GM19397 (cell line): Measurements from ENCODE around the gene MPV17.
"Not testable (repeated sequence)": the region's sequence is repeated elsewhere in the genome, so short reads cannot be mapped to it uniquely, and the experiment has no call there.

Experiments used
- ATAC-seq: cut with Tn5 transposase; IDR thresholded peaks from one replicate; pipeline ENCODE4 v1.9.1; 2021; ENCODE audit warnings: mild to moderate bottlenecking, moderate library complexity; ENCODE audit not compliant: unreplicated experiment

Gene MPV17

DNA sequence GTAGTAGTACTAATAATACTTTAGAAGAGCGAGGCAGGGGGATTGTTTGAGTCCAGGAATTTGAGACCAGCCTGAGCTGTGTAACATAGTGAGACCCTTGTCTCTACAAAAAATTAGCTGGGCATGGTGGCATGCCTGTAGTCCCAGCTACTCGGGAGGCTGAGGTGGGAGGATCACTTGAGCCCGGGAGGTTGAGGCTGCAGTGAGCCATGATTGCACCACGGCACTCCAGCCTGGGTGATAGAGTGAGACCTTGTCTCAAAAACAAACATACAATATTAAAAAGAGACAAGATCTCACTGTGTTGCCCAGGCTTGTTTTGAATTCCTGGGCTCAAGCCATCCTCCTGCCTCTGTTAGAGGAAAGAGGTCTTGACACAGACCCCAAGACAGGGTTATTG, 22.3 kb downstream of the MPV17 start:
- not testable (repeated sequence) for ATAC-seq

DNA sequence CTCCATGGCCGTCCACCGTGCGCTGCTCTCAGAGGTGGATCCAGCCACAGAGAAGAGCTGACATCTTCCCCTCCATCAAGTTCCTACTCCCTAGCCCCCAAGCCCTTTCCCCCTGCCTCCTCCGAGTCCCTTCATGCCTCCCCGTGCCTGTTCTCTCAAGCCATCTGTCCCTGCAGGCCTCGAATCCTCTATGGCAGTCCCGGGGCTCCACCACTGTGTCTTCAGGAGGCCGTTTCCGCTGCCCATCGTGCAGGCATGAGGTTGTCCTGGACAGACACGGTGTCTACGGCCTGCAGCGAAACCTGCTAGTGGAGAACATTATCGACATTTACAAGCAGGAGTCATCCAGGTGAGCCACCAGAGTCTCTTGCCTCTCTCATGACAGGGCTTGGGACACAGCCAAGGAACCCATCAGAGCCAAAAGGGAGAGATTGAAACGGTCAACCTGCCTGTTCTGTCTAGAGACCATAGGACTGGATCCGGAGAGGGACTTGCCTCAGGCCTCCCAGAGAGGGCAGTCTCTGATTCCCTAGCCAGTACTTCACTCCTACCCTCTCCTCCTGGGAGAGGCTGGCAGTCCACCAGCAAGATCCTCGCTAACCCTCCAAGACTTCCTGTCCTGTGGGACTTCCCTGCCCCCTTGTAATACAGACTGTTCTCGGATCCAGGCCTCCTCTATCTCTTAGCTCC, 24.4 kb downstream of the MPV17 start:
- ATAC-seq = no peak

DNA sequence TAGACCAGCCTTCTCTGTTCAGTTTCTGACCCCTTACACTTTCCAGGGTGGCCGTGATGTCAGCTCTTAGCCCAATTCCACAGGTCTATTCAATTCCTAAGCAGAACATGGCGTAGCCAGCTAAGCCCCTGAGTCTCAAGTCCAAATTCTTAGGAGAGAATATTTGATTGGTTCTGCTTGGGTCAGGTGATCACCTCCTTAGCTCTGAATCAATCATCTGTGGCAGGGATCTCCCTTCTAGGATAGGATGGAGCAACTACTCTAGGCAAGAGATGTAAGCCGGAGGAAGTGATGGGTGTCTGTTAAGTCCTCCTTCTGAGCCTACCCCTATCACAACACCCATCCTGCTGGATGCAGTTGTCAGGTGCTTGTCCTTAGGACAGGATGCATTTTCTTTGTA, 25.7 kb downstream of the MPV17 start:
- ATAC-seq = no peak

DNA sequence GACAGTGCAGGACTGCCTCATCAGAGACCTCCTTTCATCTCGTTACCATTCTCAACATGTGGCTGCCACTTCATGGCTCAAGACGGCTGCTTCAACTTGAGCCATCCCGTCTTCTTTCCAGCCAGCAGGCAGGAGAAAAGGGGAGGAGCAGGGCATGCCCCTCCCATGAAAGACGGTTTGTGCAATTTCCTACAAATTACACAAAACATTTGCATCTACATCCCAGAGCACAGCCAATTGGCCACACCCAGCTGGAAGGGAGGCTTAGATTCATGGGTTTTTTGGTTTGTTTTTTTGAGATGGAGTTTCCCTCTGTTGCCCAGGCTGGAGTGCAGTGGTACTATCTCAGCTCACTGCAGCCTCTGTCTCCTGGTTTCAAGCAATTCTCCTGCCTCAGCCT, 26.4 kb downstream of the MPV17 start:
- ATAC-seq = no peak

DNA sequence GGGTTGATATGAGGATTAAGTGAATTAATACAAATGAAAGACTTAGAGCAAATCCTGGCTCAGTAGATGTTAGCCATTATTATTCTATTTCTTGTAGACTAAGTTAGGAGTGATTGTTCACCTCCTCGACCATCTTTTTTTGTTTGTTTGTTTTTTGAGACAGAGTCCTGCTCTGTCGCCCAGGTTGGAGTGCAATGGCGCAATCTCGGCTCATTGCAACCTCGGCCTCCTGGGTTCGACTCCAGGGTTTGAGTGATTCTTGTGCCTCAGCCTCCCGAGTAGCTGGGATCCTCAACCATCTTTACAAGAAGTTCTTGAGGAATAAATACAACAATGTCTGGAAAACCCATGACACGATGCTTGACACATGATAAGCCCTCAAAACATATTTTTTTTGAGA, 28.0 kb downstream of the MPV17 start:
- no peak for ATAC-seq

DNA sequence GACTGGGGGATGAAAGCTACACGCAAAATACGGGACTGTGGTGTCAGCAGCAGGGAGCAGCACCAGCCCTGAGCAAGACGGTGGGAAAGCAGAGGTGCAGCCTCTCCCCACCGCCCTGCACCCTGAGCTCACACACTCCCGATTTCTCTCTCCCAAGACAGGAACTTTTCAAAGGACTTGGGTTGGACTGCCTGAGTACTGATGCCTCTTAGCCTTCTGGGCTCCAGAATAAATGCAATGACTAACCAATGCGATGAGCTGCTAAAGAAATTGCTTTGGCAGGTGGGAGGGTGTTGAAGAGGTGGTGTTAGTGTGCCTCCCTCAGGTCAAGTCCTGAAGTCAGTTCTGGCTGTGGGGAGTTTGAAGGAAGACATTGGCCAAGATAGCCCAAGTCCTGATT, 31.0 kb downstream of the MPV17 start:
- no peak for ATAC-seq

DNA sequence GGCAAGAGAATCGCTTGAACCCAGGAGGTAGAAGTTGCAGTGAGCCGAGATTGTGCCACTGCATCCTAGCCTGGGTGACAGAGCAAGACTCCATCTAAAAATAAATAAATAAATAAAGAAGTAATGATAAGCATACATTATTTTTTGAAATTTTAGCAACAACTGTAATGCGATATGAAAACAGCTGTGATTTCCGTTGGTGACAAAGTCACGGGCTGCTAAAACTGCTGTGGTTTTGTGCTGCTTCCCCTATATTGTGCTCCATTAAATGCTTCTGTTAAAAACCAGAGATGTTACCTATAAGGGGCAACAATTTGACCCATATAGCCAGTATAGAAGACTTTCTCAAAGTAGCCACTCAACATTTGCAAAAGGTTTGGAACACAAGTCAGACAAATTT, 32.3 kb downstream of the MPV17 start:
- no peak for ATAC-seq

DNA sequence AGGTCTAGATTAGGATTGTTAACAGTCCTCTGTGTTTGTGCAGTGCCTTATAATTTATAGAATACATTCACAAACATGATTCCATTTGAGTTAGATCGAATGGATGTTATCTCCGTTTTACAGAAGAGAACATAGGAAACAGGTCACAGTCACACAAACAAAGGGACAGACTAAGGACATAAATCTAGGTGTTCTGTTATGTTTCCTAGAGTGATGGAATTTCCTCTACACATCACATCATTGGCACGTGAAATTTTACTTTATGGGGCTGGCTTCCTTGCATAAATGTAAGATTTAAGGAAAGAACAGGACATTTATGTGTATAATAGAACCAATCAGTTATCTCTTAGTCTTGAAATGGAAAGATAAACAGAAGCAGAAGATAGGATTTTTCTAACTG, 34.3 kb downstream of the MPV17 start:
- no peak for ATAC-seq

DNA sequence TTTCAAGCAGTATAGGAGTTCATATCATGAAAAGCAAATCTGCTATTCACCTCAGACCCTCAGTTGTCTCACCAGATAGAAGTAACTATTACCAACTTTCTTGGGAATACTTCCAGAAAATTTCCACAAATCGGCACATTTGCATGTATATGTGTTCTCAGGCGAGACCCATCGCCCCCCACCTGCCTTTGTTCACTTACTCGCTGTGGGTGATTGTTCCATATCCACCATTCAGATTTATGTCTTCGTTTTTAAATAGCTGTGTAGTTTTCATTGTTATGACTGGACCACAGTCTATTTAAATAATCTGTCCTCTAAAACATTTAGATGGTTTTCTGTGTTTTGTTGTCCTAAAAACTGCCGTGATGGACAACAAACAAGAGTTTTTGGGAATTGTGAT, 37.4 kb downstream of the MPV17 start:
- ATAC-seq = no peak

DNA sequence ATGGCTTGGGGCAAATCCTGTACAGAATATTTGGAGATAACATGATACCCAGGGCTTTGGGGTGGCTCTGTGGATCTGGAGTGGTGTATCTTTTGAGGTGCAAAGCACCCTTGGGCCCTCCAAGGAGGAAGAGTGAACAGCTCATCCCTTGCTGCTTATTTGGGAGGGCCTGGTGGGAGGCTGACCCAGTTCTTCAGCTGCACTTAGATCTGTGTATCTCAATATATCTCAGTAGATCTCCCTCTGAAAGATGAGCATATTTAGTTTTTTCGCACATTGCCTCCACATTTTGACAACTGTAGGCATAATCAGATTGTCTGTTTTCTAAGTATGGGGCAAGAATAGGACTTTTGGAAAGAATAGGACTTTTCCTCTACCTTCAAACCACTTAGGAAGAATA, 37.9 kb downstream of the MPV17 start:
- no peak for ATAC-seq

DNA sequence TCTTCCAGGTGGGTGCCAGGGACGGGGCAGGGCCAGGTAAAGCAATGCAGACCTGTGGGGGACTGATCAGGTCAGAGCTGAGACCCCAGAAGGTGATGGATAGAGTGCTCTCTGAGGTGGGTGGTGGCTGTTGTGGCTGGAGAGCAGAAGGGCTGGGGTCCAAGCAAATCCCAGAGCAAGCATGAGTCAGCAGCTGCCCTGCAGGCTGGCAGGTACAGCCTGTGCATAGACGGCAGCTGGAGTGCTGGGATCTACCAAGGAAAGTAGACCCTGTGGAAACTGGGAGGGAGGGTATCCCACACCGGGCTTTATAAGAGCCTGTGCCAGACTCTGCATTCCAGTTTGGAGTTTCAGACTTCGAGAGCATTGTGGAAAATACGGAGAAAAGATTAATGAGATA, 40.0 kb downstream of the MPV17 start:
- no peak for ATAC-seq

DNA sequence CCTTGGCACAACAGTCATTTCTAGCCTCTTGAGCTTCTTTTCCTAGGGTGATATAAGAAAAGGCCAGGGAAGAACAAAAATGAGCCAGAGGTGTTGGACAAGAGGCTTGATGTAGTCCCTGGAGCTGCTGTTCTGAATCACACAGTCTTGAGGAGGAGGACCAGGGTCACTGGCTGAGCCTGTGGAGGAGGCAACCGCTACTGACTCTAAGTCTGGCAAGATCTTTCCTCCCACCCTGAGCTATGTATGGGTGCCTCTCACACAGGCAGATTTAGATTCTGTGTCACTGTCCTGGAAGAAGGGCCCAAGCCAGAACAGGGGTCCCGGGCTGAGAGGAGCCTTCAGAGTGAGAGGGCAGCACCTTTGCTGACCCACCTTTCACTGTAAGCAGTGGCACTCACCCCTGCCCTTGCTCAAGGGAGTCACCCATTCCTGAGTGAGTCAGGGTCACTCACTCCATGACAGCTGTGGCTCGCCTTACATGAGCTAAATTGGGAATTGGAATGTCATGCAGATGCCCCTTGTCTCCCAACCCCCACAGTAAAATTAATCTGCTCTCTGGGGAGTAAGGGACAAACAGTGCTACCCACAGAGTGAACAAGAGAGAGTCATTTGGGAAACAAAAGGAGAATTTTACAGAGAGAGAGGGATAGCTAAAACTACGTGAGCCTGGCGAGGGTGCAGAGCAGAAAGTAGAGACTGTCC, 40.9 kb downstream of the MPV17 start, which contains the start of gene TRIM54:
TSS of gene TRIM54 (plus strand) at position 575 of the 705 bp plus-strand sequence. CDS start 303 bp downstream, outside the sequence.
- no peak for ATAC-seq

DNA sequence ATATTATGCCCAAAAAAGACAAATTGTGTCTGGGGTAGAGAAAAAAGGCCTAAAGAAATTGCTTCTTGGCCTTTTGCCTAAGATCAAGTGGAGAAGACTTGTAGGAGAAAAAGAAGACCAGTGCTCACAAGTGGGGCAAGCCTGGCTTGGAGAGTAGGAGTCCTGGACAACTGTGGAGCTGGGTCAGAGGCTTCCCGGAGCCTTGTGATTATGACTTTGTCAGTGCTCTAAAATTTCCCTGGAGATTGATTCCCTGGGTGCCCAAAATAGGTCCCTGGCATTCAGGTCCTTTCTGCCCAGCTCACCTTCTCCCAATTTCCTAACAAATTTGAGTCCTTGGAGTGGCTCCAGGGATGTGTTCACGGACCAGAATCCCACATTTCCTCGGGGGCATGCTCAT, 41.5 kb downstream of the MPV17 start:
- no peak for ATAC-seq

DNA sequence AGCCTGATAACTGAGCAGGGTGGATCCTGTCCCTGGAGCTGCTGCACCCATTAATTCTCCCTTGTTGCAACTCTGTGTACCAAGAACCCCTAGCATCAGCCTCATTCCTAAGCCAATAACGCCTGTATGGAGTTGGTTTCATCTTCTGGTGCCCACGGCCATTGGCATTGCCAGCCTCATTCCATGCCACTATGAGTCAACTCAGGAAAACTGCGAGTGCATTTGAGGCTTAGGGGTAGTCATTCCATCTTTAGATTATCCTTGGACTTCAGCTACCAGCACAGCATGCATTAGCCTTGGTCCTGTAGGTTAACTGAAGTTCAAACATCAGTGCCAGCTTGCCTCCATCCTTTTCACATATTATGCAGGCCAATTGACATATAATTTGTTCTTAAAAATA, 42.1 kb downstream of the MPV17 start:
- ATAC-seq = no peak

DNA sequence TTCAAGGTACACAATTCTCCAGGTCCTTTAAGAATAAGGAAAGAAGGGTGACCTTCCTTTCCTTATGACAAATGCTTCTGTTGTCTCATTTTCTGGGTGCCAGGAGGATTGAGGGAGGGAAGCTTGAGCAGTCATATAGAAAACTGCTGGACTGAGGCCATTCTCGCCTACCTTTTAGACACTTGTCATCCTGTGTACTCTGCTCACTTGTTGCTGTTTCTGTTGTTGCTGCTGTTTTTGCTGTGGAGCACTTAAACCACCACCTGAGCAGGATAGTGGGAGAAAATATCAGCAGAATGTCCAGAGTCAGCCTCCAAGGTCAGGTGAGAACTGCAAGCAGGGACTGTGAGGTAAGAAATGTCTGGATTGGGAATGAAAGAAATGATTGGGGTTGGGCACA, 44.9 kb downstream of the MPV17 start:
- ATAC-seq = no peak

DNA sequence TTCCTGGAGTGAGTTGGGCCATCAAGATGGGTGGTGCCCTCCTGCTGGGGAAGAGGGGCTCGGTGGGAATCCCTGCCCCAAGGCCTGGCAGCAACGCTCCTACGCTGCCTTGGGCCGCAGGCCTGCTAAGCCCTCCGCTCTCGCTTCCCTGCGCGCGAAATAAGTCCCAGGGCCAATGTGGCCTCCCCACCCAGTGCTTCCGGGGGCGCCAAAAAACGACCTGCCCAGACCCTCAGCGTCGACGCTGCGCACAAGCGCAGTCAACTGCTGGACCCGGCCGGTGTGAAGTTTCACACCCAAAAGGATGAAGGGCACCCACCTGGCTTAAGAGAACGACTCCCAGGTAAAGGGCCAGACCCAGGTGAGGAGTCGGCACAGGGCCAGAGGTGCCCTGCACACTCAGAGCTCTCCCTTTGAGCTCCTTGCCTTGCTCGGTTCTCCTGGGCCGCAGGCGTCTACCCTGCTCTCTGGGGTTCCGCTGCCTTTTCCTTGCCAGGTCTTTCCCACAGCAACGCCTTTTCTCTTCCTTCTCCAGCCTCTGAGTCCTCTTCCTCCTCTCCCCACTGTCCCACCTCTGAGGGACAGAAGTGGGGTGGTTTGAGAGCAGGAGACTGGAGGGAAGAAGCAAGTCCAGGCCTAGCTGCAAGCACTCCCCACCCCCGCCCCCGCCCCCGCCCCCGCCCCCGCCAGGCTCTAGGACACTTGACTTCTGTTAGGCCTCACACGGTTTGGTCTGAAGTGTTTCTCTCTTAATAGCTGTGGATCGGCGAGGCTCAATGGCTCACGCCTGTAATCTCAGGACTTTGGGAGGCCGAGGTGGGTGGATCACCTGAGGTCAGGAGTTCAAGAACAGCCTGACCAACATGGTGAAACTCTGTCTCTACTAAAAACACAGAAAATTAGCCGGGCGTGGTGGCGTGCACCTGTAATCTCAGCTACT, 47.4 kb downstream of the MPV17 start, which contains the start of gene DNAJC5G:
TSS of gene DNAJC5G (plus strand) at position 223 of the 940 bp plus-strand sequence. CDS start 1,296 bp downstream, outside the sequence.
- ATAC-seq = no peak

DNA sequence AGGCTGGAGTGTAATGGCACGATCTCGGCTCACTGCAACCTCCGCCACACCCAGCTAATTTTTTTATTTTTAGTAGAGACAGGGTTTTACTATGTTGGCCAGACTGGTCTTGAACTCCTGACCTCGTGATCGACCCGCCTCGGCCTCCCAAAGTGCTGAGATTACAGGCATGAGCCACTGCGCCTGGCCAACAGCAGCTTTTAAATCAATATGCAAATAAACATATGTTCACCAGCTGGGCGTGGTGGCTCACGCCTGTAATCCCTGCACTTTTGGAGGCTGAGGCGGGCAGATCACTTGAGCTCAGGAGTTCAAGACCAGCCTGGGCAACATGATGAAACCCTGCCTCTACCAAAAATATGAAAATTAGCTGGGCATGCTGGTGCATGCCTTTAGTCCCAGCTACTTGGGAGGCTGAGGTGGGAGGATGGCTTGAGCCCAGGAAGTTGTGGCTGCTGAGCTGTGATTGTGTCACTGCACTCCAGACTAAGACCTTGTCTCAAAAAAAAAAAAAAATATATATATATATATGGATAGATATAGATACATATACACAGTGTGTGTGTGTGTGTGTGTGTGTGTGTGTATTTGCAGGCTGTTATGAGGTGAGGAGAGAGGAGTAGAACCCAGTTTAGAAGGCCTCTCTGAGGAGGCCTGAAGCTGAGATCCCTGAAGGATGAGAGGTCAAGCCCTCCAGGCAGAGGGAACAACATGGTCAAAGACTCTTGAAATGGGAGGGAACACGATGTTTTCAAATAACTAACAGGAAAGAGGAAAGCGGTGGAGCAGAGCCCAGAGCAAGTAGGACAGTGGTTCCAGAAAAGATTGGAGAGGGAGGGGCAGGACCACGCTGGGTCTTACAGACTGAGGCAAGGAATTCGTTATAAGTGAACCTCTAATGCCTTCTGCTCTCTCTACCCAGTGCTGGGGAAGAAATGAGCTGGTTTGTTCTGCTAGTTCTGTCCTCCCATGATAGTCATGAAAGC, 50.1 kb downstream of the MPV17 start:
- not testable (repeated sequence) for ATAC-seq

DNA sequence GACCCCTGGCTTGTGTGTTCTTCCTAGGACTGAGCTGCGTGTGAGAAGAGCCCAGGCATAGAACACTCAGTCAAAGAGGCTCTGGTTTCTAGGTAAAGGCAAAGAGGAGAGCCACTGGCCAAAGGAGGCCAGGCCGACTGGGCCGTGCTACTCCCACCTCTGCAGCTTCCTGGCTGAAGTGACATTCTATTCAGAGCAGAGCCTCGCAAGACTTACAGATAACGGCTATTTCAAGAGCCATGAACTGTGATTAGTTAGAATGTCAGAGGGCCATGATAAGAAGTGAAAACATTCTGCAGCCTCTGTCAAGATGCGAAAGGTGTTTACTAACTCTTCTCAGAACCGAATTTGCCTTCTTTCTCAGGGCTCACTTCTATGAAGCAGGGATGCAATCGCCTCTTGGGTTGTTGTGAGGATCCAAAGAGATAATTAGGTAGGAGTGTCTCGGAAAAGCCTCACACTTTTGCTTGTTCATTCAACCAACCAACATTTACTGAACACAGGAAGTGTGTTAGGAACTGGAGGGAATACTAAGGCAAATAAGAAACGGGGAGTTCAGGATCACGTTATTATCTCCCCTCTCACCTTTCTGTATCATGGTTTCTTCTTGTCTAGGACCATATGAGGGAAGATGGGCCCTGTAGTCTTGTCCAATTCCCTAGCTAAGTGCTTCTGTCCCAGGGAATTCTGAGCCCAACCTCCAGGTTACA, 51.1 kb downstream of the MPV17 start:
- ATAC-seq = no peak

DNA sequence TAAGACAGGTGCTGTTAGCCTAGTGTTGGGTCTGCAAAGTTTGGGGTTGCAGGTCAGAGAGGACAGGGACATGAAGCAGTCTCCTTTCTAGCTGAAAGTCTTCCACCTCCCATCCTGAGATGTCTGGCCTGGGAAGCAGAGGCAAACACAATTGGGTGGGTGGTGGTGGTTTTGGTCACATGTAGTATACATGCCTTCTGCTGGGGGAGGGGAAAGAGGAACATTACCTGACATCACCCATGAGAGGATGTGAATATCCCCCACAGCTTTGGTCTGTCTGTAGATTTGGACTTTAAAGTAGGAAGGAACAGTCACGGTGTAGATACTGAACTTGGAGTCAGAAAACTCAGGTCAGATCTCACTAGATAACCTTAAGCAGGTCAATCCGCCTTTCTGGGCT, 52.2 kb downstream of the MPV17 start:
- ATAC-seq = no peak

DNA sequence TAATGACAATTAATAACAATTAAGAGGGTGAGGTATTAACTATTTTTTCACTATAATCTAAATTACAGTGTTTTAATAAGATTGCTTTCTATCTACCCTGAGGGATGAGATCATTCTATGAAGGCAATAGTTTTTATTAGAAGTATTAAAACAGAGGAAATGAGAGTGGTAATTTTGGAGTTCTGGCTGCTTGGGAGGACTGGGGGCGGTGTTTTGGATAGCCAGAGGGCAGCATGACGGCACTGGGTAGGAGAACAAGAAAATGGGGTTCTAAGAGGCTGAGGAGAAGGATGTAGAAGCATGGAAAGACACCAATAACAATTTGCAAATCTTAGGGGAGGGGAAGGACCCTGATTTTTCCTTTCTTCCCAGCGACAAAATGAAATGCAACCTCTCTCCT, 52.8 kb downstream of the MPV17 start:
- ATAC-seq = no peak
